Thoracic aorta (tissue), 2 donors: ENCODE measurements around the gene FAM167B. TPM values are rescaled to one million over a fixed set of nuclear protein-coding genes. Genes with fewer than 3 reads are reported as not detected.

Source experiments
- ATAC-seq: fragments of 150-250 bp; one replicate; pipeline ENCODE4 v1.8.0; 2017; ENCODE audit warnings: low read depth; ENCODE audit not compliant: insufficient number of reproducible peaks, low FRiP score
- DNase-seq: peaks from one replicate; pipeline ENCODE4 v3.0.0-alpha.2; 2020; ENCODE audit warnings: low spot score
- H3K27ac ChIP-seq, 2 donors: fragments of 200-600 bp; sonication (generic); 1 replicate in 1 of 2; 2 replicates in 1 of 2; pipeline ENCODE4 v1.5.1; 2016; ENCODE audit warnings: mild to moderate bottlenecking in 2 of 2, moderate library complexity in 2 of 2
- H3K27me3 ChIP-seq: fragments of 200-600 bp; sonication (generic); replicated peaks from 2 replicates; pipeline ENCODE4 v1.6.0; 2016; ENCODE audit warnings: mild to moderate bottlenecking; ENCODE audit not compliant: insufficient read depth
- H3K36me3 ChIP-seq: fragments of 200-600 bp; sonication (generic); one replicate; pipeline ENCODE4 v1.5.1; 2016
- H3K4me1 ChIP-seq, 2 donors: fragments of 200-600 bp; sonication (generic); 1 replicate in 1 of 2; 2 replicates in 1 of 2; pipeline versions ENCODE4 v1.5.1 to v1.6.0; 2016; ENCODE audit warnings: low read depth in 2 of 2, mild to moderate bottlenecking in 1 of 2; ENCODE audit not compliant: control insufficient read depth in 1 of 2
- H3K4me3 ChIP-seq: fragments of 200-600 bp; sonication (generic); 2 replicates; pipeline ENCODE4 v1.5.1; 2016; ENCODE audit warnings: mild to moderate bottlenecking
- H3K9me3 ChIP-seq: fragments of 200-600 bp; sonication (generic); 2 replicates; pipeline ENCODE4 v1.5.1; 2016
- CTCF ChIP-seq: fragments of 200-600 bp; sonication (generic); IDR thresholded peaks from one replicate; pipeline ENCODE4 v1.5.1; 2019; ENCODE audit warnings: antibody characterized with exemption
- total RNA-seq, 2 donors: library from RNA; depleted of rRNA; stranded (reverse); fragments of >200 nt; gene quantifications; one replicate each; pipeline versions ENCODE4 v1.1.0 to v1.2.3, GENCODE V29; 2016

The FAM167B gene
- total RNA-seq, 2 donors from 2014 or later: 0.78 to 6.1 TPM

DNA sequence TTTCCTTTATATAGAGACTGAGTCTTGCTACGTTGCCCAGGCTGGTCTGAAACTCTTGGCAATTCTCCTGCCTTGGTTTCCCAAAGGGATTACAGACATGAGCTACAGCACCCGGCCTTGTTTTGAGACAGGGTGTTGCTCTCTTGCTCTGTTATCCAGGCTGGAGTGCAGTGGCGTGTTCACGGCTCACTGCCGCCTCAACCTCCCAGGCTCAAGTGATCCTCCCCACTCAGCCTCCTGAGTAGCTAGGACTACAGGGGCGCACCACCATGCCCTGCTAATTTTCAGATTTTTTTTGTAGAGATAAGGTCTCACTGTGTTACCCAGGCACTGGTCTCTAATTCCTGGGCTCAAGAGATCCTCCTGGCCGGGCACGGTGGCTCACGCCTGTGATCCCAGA is 18.8 kb downstream of the FAM167B start:
- H3K36me3 ChIP-seq: no peaks in the 10 kb centered on the region
- H3K27me3 ChIP-seq: no peaks in the 10 kb centered on the region
- no peak overlapping the region for H3K27ac ChIP-seq
- ATAC-seq (no peak), DNase-seq (no peak)
- TF ChIP-seq CTCF: no peak
- no peaks in the 10 kb centered on the region for H3K9me3 ChIP-seq
- H3K4me1 ChIP-seq: peaks cover 0 to 5% of the 10 kb centered on the region in 2 donors
- H3K4me3 ChIP-seq: no peak overlapping the region

- Histone ChIP-seq H3K4me1 (peaks cover 0 to 5% of the 10 kb centered on the region in 2 donors), H3K4me3 (no peak overlapping the region), H3K27ac (no peak overlapping the region), H3K36me3 (no peaks in the 10 kb centered on the region), H3K9me3 (no peaks in the 10 kb centered on the region), H3K27me3 (no peaks in the 10 kb centered on the region)
- no peak for TF ChIP-seq CTCF
- ATAC-seq (no peak), DNase-seq (no peak)
These were observed 20.0 kb downstream of the FAM167B start for GRCh38 chr1:32266921-32267591.

DNA sequence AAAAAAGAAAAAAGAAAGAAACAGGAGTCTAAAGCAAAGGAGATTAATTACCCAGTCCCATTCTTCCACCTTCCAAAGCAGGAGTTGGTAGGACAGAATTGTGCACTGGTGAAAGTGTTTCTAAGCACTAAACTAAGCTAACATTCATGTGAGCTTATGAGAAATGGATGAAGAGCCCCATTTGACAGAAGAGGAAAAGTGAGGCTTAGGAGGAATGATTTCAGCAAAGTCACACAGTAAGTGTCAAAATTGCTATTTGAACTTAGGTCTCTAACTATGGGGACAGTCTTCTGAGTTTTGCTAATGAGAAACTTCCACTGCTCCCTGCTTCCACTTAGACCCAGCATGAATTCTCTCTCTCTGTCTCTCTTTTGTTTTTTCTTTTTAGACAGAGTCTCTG is 22.7 kb downstream of the FAM167B start:
- Histone ChIP-seq H3K27me3 (no peaks in the 10 kb centered on the region), H3K36me3 (no peaks in the 10 kb centered on the region), H3K27ac (no peak overlapping the region), H3K9me3 (no peaks in the 10 kb centered on the region), H3K4me1 (peaks cover 0 to 5% of the 10 kb centered on the region in 2 donors), H3K4me3 (no peak overlapping the region)
- ATAC-seq: no peak
- no peak for TF ChIP-seq CTCF
- DNase-seq: no peak

- Histone ChIP-seq H3K27ac (no peak overlapping the region), H3K36me3 (no peaks in the 10 kb centered on the region), H3K27me3 (no peaks in the 10 kb centered on the region), H3K4me3 (no peak overlapping the region), H3K9me3 (no peaks in the 10 kb centered on the region), H3K4me1 (no peaks in the 10 kb centered on the region)
- TF ChIP-seq CTCF: no peak
- DNase-seq (no peak), ATAC-seq (no peak)
These were observed 25.8 kb downstream of the FAM167B start for GRCh38 chr1:32272557-32273390.

DNA sequence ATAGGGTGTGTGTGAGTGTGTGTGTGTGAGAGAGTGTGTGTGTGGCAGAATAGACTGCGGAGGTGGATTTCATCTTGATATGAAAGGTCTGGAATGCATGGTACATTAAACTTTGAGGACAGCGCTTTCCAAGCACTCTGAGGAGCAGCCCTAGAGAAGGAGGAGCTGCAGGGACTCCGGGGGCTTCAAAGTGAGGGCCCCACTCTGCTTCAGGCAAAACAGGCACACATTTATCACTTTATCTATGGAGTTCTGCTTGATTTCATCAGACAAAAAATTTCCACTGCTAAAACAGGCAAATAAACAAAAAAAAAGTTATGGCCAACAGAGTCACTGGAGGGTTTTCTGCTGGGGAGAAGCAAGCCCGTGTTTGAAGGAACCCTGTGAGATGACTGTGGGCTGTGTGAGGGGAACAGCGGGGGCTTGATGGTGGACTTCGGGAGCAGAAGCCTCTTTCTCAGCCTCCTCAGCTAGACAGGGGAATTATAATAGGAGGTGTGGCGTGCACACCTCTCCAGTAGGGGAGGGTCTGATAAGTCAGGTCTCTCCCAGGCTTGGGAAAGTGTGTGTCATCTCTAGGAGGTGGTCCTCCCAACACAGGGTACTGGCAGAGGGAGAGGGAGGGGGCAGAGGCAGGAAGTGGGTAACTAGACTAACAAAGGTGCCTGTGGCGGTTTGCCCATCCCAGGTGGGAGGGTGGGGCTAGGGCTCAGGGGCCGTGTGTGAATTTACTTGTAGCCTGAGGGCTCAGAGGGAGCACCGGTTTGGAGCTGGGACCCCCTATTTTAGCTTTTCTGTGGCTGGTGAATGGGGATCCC is 26.6 kb downstream of the FAM167B start:
- Histone ChIP-seq H3K4me1 (no peaks in the 10 kb centered on the region), H3K36me3 (no peaks in the 10 kb centered on the region), H3K27ac (no peak overlapping the region), H3K9me3 (no peaks in the 10 kb centered on the region), H3K4me3 (no peak overlapping the region), H3K27me3 (no peaks in the 10 kb centered on the region)
- TF ChIP-seq CTCF: no peak
- ATAC-seq (no peak), DNase-seq (no peak)
